CD14-positive monocyte (primary cell): Measurements from ENCODE around the gene CXCL3. TPM values are rescaled to one million over a fixed set of nuclear protein-coding genes. Genes with fewer than 3 reads are reported as not detected.

Experiments
- DNase-seq, 3 donors: peaks; one replicate each; pipeline ENCODE4 v3.0.0-alpha.2; 2011 to 2022
- H2AFZ ChIP-seq: 2 replicates; pipeline ENCODE4 v1.6.0; 2012; ENCODE audit warnings: mild to moderate bottlenecking, low read depth, low read length, inconsistent platforms; ENCODE audit not compliant: insufficient read depth, poor library complexity, severe bottlenecking
- H3K27ac ChIP-seq, 2 donors: 1 replicate in 1 of 2; 2 replicates in 1 of 2; pipeline ENCODE4 v1.5.1; 2012 to 2013; ENCODE audit warnings: low read length in 2 of 2, control low read depth in 1 of 2, inconsistent platforms in 1 of 2, low read depth in 1 of 2, mild to moderate bottlenecking in 1 of 2
- H3K27me3 ChIP-seq, 2 donors: one replicate each; pipeline versions ENCODE4 v1.6.0 to v1.6.1; 2011 to 2013; ENCODE audit warnings: low read length in 2 of 2; ENCODE audit not compliant: control insufficient read depth in 2 of 2, insufficient read depth in 2 of 2
- H3K36me3 ChIP-seq, 2 donors: replicated peaks in 1 of 2; 1 replicate in 1 of 2; 2 replicates in 1 of 2; pipeline versions ENCODE4 v1.5.1 to v1.6.1; 2012 to 2013; ENCODE audit warnings: low read length in 2 of 2, control low read depth in 1 of 2, inconsistent platforms in 1 of 2, mild to moderate bottlenecking in 1 of 2; ENCODE audit not compliant: insufficient read depth in 2 of 2, control insufficient read depth in 1 of 2
- H3K4me1 ChIP-seq, 2 donors: 1 replicate in 1 of 2; 2 replicates in 1 of 2; pipeline versions ENCODE4 v1.5.1 to v1.6.1; 2012 to 2013; ENCODE audit warnings: low read length in 2 of 2, control low read depth in 1 of 2, inconsistent platforms in 1 of 2, mild to moderate bottlenecking in 1 of 2, moderate library complexity in 1 of 2; ENCODE audit not compliant: insufficient read depth in 2 of 2, control insufficient read depth in 1 of 2
- H3K4me2 ChIP-seq: replicated peaks from 2 replicates; pipeline ENCODE3; 2012; ENCODE audit warnings: low read length, moderate library complexity, mild to moderate bottlenecking; ENCODE audit not compliant: poor library complexity, severe bottlenecking; ENCODE audit errors: extremely low read depth
- H3K4me3 ChIP-seq, 3 experiments: fragments of 200-600 bp in 1 of 3; sonication (generic) in 1 of 3; replicated peaks in 1 of 3; 1 replicate in 2 of 3; 2 replicates in 1 of 3; pipeline ENCODE4 v1.5.1; 2011 to 2013; ENCODE audit warnings: low read length in 3 of 3, mild to moderate bottlenecking in 3 of 3, control low read depth in 2 of 3, low read depth in 2 of 3, inconsistent platforms in 1 of 3, moderate library complexity in 1 of 3
- H3K79me2 ChIP-seq: 2 replicates; pipeline ENCODE4 v1.6.0; 2012; ENCODE audit warnings: mild to moderate bottlenecking, control low read depth, inconsistent platforms, low read length, moderate library complexity; ENCODE audit not compliant: insufficient read depth
- H3K9ac ChIP-seq: 2 replicates; pipeline ENCODE4 v1.6.0; 2017; ENCODE audit warnings: low read length, mild to moderate bottlenecking; ENCODE audit not compliant: insufficient read depth, poor library complexity, severe bottlenecking
- H3K9me3 ChIP-seq, 2 donors: replicated peaks in 1 of 2; 1 replicate in 1 of 2; 2 replicates in 1 of 2; pipeline versions ENCODE4 v1.5.1 to v1.6.1; 2012 to 2013; ENCODE audit warnings: low read length in 2 of 2, control low read depth in 1 of 2; ENCODE audit not compliant: control insufficient read depth in 1 of 2, insufficient read depth in 1 of 2
- H4K20me1 ChIP-seq: 2 replicates; pipeline ENCODE4 v1.6.0; 2012; ENCODE audit warnings: mild to moderate bottlenecking, low read length, control low read depth, moderate library complexity; ENCODE audit not compliant: insufficient read depth
- H3K27ac Mint-ChIP-seq, 7 donors: one replicate each; pipeline ENCODE4 v1.8.0; 2020; ENCODE audit warnings: mild to moderate bottlenecking in 7 of 7, mixed read lengths in 7 of 7, moderate library complexity in 6 of 7, inconsistent platforms in 2 of 7
- H3K27me3 Mint-ChIP-seq, 3 donors: one replicate each; pipeline ENCODE4 v1.8.0; 2021 to 2022; ENCODE audit warnings: low read depth in 3 of 3, mild to moderate bottlenecking in 3 of 3, mixed read lengths in 3 of 3, moderate library complexity in 3 of 3, inconsistent platforms in 1 of 3
- H3K36me3 Mint-ChIP-seq, 2 donors: one replicate each; pipeline ENCODE4 v1.8.0; 2020; ENCODE audit warnings: mixed read lengths in 2 of 2, inconsistent platforms in 1 of 2, mild to moderate bottlenecking in 1 of 2
- H3K4me1 Mint-ChIP-seq: one replicate; pipeline ENCODE4 v1.8.0; 2020; ENCODE audit warnings: mild to moderate bottlenecking, mixed read lengths
- H3K4me3 Mint-ChIP-seq, 2 donors: one replicate each; pipeline ENCODE4 v1.8.0; 2020; ENCODE audit warnings: mild to moderate bottlenecking in 2 of 2, mixed read lengths in 2 of 2, moderate library complexity in 1 of 2
- H3K9me3 Mint-ChIP-seq, 7 donors: one replicate each; pipeline ENCODE4 v1.8.0; 2020 to 2022; ENCODE audit warnings: mixed read lengths in 7 of 7, mild to moderate bottlenecking in 6 of 7, moderate library complexity in 6 of 7, inconsistent platforms in 2 of 7
- WGBS: methylation state at CpG from one replicate; pipeline ENCODE4 v1.1.5; 2013; ENCODE audit warnings: missing lambda C conversion rate; ENCODE audit not compliant: insufficient coverage; 5-methylcytosine and 5-hydroxymethylcytosine counted together
- intact Hi-C, 2 donors: fragments of 100-400 bp; cut with micrococcal nuclease; formaldehyde crosslinking; loops; one replicate each; pipeline versions ENCODE4 v1.15.0 to v1.15.1; 2023
- polyA plus RNA-seq, 3 donors: library from polyadenylated mRNA; depleted of rRNA in 1 of 3; unstranded in 2 of 3; stranded (reverse) in 1 of 3; fragments of 300-500 nt in 2 of 3; fragments of >200 nt in 1 of 3; fragmentation: Illumina TruSeq in 2 of 3; gene quantifications; 1 replicate in 2 of 3; 2 replicates in 1 of 3; pipeline ENCODE4 v1.2.3, GENCODE V29; 2012 to 2021
- TF ChIP-seq, protein P1 (sequence below): fragments of 200-600 bp; IDR thresholded peaks from one replicate; pipeline ENCODE4 v1.8.0; 2022; ENCODE audit warnings: antibody characterized with exemption, mild to moderate bottlenecking

The CXCL3 gene
- polyA plus RNA-seq, 3 donors, result 2.5 to 4.4 (median 3.7) TPM

- TF ChIP-seq, protein P1, sequence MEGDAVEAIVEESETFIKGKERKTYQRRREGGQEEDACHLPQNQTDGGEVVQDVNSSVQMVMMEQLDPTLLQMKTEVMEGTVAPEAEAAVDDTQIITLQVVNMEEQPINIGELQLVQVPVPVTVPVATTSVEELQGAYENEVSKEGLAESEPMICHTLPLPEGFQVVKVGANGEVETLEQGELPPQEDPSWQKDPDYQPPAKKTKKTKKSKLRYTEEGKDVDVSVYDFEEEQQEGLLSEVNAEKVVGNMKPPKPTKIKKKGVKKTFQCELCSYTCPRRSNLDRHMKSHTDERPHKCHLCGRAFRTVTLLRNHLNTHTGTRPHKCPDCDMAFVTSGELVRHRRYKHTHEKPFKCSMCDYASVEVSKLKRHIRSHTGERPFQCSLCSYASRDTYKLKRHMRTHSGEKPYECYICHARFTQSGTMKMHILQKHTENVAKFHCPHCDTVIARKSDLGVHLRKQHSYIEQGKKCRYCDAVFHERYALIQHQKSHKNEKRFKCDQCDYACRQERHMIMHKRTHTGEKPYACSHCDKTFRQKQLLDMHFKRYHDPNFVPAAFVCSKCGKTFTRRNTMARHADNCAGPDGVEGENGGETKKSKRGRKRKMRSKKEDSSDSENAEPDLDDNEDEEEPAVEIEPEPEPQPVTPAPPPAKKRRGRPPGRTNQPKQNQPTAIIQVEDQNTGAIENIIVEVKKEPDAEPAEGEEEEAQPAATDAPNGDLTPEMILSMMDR, result no peak
- H3K36me3 ChIP-seq, result no peaks in the 10 kb centered on the region
- no peak overlapping the region for H3K9ac ChIP-seq
- peaks cover 0 to 4% (median 0%) of the 10 kb centered on the region in 7 donors for H3K9me3 Mint-ChIP-seq
- no peaks in the 10 kb centered on the region for H3K79me2 ChIP-seq
- H4K20me1 ChIP-seq, result no peaks in the 10 kb centered on the region
- DNase-seq, result no peak
- intact Hi-C loops, result loop anchor here in 1 of 2 donors (5.0 kb wide), 1 partner anchor 39 kb away; the partner anchor contains the start of gene CXCL2
- peaks cover 16% of the 10 kb centered on the region for H3K4me1 Mint-ChIP-seq
- no peaks in the 10 kb centered on the region for H3K9me3 ChIP-seq
- no peak overlapping the region for H3K27ac ChIP-seq
- H3K27me3 ChIP-seq, result no peaks in the 10 kb centered on the region
- no peak overlapping the region for H3K4me2 ChIP-seq
- no peak overlapping the region for H3K4me3 ChIP-seq
- H2AFZ ChIP-seq, result no peak overlapping the region
- peak overlapping the region in 2 of 7 donors; percentile 53 to 83 for H3K27ac Mint-ChIP-seq
- peaks cover 0 to 3% (median 0%) of the 10 kb centered on the region in 3 donors for H3K27me3 Mint-ChIP-seq
- no CpG with 5 or more reads among the region's 4 CpGs for WGBS
- H3K4me1 ChIP-seq, result peaks cover 3 to 7% of the 10 kb centered on the region in 2 donors
- H3K36me3 Mint-ChIP-seq, result no peaks in the 10 kb centered on the region
- no peak overlapping the region for H3K4me3 Mint-ChIP-seq
Measured at GRCh38 chr4:74058048-74058651, 19.7 kb upstream of the CXCL3 start.

DNA sequence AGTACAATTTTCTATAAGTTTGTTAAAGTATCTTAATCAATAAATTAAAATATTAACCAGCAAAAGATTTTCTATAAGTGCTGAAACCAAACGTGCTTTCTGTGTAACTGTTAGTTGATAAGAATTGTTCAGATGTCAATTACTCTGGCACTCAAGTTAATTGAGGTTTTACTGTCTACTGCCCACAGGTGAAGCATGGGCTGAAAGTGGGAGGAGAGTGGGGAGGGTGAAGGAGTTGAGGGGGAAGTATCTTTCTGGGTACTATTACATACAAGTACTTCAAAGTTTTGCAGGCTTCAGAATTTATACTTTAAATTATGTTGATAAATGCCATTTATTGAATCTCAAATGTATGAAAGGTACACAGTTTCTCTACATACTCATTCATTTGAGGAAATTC is 19.1 kb upstream of the CXCL3 start:
- Mint-ChIP-seq H3K27me3 (peaks cover 0 to 3% (median 0%) of the 10 kb centered on the region in 3 donors), H3K27ac (peak overlapping the region in 6 of 7 donors; percentile 54 to 87 (median 82)), H3K36me3 (no peaks in the 10 kb centered on the region), H3K4me3 (no peak overlapping the region), H3K9me3 (peaks cover 0 to 4% (median 0%) of the 10 kb centered on the region in 7 donors), H3K4me1 (peaks cover 16% of the 10 kb centered on the region)
- WGBS, result no CpG with 5 or more reads among the region's 1 CpG
- Histone ChIP-seq H3K4me1 (peaks cover 3 to 7% of the 10 kb centered on the region in 2 donors), H3K4me3 (no peak overlapping the region), H3K4me2 (no peak overlapping the region), H3K27ac (peak overlapping the region in 1 of 2 donors; percentile 87), H3K36me3 (no peaks in the 10 kb centered on the region), H4K20me1 (no peaks in the 10 kb centered on the region), H3K79me2 (no peaks in the 10 kb centered on the region), H3K9me3 (no peaks in the 10 kb centered on the region), H2AFZ (no peak overlapping the region), H3K9ac (no peak overlapping the region), H3K27me3 (no peaks in the 10 kb centered on the region)
- intact Hi-C loops, result loop anchor here (2.0 to 5.0 kb wide), 2 partner anchors 40 to 41 kb away; partner anchors contain the start of gene CXCL2 (in 2 of the 2)
- DNase-seq, result no peak
- TF ChIP-seq, protein P1, result no peak
